ENCODE results near the gene TAOK3. TPM values are rescaled to one million over a fixed set of nuclear protein-coding genes. Genes with fewer than 3 reads are reported as not detected.

Gene TAOK3
- total and polyA plus RNA-seq, 2 of the 8 experiments (the other 6 are each of a cell fraction or from before 2014, with no cell fraction given) = 5.2 to 9.3 TPM

DNA sequence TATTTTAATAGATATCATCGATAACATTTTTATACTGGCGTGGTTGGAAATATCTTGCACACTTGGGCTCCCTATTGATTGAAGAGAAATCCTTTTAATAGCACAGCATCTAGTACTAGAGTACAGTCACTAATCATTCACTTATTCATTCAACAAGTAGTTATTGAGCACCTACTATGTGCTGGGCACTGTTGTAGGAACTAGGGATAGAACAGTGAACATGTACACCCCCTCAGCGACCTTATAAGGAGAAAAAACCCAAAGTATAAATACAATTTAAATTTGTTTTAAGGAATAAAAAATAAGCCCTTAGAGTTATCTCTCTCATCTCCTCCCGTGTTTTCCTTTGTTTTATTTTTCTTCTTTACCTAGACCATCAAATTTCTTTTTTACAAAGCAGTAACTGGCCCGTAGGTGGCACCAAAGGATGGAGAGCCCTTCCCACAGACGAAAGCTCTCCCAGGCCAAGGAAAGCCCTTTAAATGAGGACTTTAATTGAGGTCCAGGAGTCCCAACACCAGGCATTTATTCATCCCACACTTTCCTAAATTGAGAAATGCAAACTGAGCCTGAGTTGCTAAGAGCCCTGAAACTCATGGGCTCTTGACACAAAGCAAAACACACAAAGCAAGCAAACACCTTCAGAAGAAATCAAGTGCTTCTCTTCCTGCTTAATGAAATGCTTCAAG lies 207.8 kb downstream of the TAOK3 start:
- 50% methylated on average over 6 of the region's 6 CpGs; no CpG with 5 or more reads in 1 of the 2 experiments for WGBS, 2 experiments (ENCODE audit: extremely low coverage in 1 of 2, insufficient coverage in 1 of 2, insufficient read length in 1 of 2, insufficient replicate concordance in 2 of 2, low coverage in 1 of 2, low lambda C conversion rate in 2 of 2, missing lambda C conversion rate in 1 of 2)
- TF ChIP-seq SP2 (IDR thresholded peaks at IDR 0.05; ENCODE audit: low read length) (no peak), RAD21 (IDR thresholded peaks at IDR 0.05 in 1 of 2, conservative IDR thresholded peaks at IDR 0.05 in 1 of 2; ENCODE audit: low read depth in 2 of 2, low read length in 2 of 2) (peak; percentile 88 to 90), RFX5 (IDR thresholded peaks at IDR 0.05; ENCODE audit: borderline replicate concordance, low read depth, low read length) (no peak), POLR2AphosphoS5 (IDR thresholded peaks at IDR 0.05; ENCODE audit: low read depth, low read length) (no peak), CTCF (IDR thresholded peaks at IDR 0.05; ENCODE audit: control extremely low read depth in 1 of 3, insufficient read depth in 1 of 3, low read depth in 1 of 3, low read length in 3 of 3) (peak; percentile 32 to 67 (median 65)), BRCA1 (IDR thresholded peaks at IDR 0.05; ENCODE audit: low read depth, low read length) (no peak), TAF1 (IDR thresholded peaks at IDR 0.05; ENCODE audit: low read depth, low read length) (no peak)
- POLR2A ChIA-PET (ENCODE audit: partially characterized antibody) = interaction anchor here (1.0 to 2.4 kb wide), 5 partner anchors 16 to 211 kb away, joined by 3 to 9 read pairs (median 3); partner anchors contain the start of genes PEBP1 and SUDS3

More for the DNA sequence above, 207.8 kb downstream of the TAOK3 start:
- Histone ChIP-seq H3K79me1 (ENCODE audit: low read depth, low read length) (no peaks in the 10 kb centered on the region; the same call in 1 of the 2 replicates), H2BK120ac (replicated peaks; ENCODE audit: low read depth, low read length) (no peak overlapping the region), H3K36me3 (ENCODE audit: control insufficient read depth in 2 of 4, insufficient read depth in 4 of 4, low read length in 3 of 4) (no peaks in the 10 kb centered on the region), H3K79me2 (ENCODE audit: control insufficient read depth in 1 of 2, insufficient read depth in 2 of 2, low read length in 2 of 2) (no peaks in the 10 kb centered on the region), H2BK15ac (ENCODE audit: low read length) (no peak overlapping the region), H3K9ac (replicated peaks in 1 of 4; ENCODE audit: extremely low read depth in 1 of 4, low read depth in 3 of 4, low read length in 3 of 4) (no peak overlapping the region), H2BK5ac (ENCODE audit: low read depth, low read length) (no peak overlapping the region), H3K27ac (ENCODE audit: low read depth, low read length) (no peak overlapping the region), H3K56ac (replicated peaks; ENCODE audit: insufficient read length, low read depth, low read length) (no peak overlapping the region), H3K4me1 (replicated peaks in 1 of 4; ENCODE audit: control insufficient read depth in 3 of 4, insufficient read depth in 4 of 4, low read length in 3 of 4) (peaks cover 0 to 3% (median 0%) of the 10 kb centered on the region in 4 experiments; a peak in 1 of 7 replicates), H3K14ac (ENCODE audit: insufficient read length) (no peak overlapping the region), H3K9me3 (ENCODE audit: insufficient read depth in 2 of 2, low read depth in 1 of 2, low read length in 1 of 2) (no peaks in the 10 kb centered on the region), H3K23ac (ENCODE audit: insufficient read length) (no peak overlapping the region), H2BK20ac (ENCODE audit: low read length) (no peak overlapping the region), H3K4me2 (ENCODE audit: insufficient read depth in 1 of 2, low read depth in 2 of 2, low read length in 2 of 2) (no peak overlapping the region), H4K8ac (ENCODE audit: extremely low read depth, insufficient read depth, low read length) (no peak overlapping the region), H3K4me3 (ENCODE audit: extremely low read depth in 1 of 4, insufficient read depth in 2 of 4, low read depth in 3 of 4, low read length in 4 of 4) (no peak overlapping the region), H4K5ac (ENCODE audit: insufficient read length, low read depth, low read length) (no peak overlapping the region), H3K4ac (replicated peaks; ENCODE audit: insufficient read length, low read depth, low read length) (no peak overlapping the region), H4K91ac (replicated peaks; ENCODE audit: insufficient read length, low read length) (no peak overlapping the region), H2AFZ (ENCODE audit: low read length) (0 out of 2 replicates have a peak overlapping the region, but pooled peaks have one; percentile 87), H3K18ac (ENCODE audit: extremely low read depth, low read length) (no peak overlapping the region), H3K23me2 (ENCODE audit: low read depth, low read length) (no peaks in the 10 kb centered on the region), H3K27me3 (replicated peaks in 1 of 4; ENCODE audit: control insufficient read depth in 3 of 4, extremely low read depth in 1 of 4, insufficient read depth in 3 of 4, low read length in 3 of 4) (no peaks in the 10 kb centered on the region), H2BK12ac (ENCODE audit: low read depth, low read length) (no peak overlapping the region), H2AK5ac (ENCODE audit: low read depth, low read length) (no peak overlapping the region), H4K20me1 (replicated peaks in 1 of 2; ENCODE audit: control insufficient read depth in 1 of 2, insufficient read depth in 2 of 2, low read length in 2 of 2) (no peaks in the 10 kb centered on the region)
- CTCF ChIA-PET (ENCODE audit: partially characterized antibody) = interaction anchor here (0.6 to 6.7 kb wide), 21 partner anchors 9 to 245 kb away, joined by 3 to 88 read pairs (median 4); partner anchors contain the start of genes SUDS3 and VSIG10
- peak; percentile 52 for FAIRE-seq
- no peak for DNase-seq (ENCODE audit: low read depth in 1 of 2, low spot score in 2 of 2)
